ENCODE results near the gene HTT. TPM values are rescaled to one million over a fixed set of nuclear protein-coding genes. Genes with fewer than 3 reads are reported as not detected.

The HTT gene
- total RNA-seq, 1 donor: 44.5 TPM

DNA sequence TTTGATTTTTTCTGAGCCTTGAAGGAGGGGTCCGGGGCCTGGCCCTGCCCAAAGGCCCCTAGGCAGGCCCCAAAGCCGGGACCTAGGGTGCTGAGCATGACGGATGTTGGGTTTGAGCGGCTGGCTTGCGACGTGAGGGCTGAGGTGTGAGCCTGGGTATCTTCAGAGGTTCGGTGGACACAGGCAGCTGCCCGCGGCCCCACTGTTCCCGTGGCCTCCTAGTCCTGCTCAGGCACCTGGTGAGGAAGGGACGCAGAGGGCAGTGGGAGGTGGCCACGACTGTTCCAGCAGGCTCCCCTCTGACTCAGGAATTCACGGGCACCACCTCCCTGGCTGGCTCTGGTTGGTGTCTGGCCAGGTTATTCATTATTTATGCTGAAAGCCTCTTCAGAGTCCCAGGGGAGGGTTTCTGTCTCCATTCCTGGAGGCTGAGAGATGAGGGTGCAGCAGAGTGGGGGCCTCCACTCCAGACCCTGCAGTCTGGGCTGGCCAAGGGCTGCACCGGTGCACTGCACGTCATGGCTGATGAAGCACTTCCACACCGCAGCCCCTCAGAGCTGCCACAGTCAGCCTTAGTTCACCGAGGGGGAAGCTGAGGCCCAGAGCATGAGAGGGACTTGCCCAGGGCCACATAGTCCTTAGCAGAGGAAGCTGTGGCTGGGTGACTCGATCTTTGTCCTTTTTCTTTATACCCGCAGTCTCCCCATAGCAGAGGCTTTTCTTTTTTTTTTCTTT lies 176.6 kb downstream of the HTT start:
- Histone ChIP-seq H3K36me3 (ENCODE audit: insufficient read depth, low read length) (no peaks in the 10 kb centered on the region), H3K4me1 (ENCODE audit: insufficient read depth, low read length) (no peaks in the 10 kb centered on the region), H3K27ac (ENCODE audit: low read depth, low read length) (no peak overlapping the region), H4K20me1 (ENCODE audit: insufficient read depth, low read length) (no peaks in the 10 kb centered on the region), H3K27me3 (ENCODE audit: insufficient read depth, low read length) (no peaks in the 10 kb centered on the region), H3K79me2 (ENCODE audit: insufficient read depth, low read length) (no peaks in the 10 kb centered on the region), H2AFZ (ENCODE audit: low read length) (no peak overlapping the region), H3K4me2 (ENCODE audit: insufficient read depth, low read length) (no peak overlapping the region), H3K9me3 (ENCODE audit: low read depth, low read length) (no peaks in the 10 kb centered on the region), H3K4me3 (ENCODE audit: insufficient read depth, low read length) (no peak overlapping the region)
- TF ChIP-seq, protein P1, sequence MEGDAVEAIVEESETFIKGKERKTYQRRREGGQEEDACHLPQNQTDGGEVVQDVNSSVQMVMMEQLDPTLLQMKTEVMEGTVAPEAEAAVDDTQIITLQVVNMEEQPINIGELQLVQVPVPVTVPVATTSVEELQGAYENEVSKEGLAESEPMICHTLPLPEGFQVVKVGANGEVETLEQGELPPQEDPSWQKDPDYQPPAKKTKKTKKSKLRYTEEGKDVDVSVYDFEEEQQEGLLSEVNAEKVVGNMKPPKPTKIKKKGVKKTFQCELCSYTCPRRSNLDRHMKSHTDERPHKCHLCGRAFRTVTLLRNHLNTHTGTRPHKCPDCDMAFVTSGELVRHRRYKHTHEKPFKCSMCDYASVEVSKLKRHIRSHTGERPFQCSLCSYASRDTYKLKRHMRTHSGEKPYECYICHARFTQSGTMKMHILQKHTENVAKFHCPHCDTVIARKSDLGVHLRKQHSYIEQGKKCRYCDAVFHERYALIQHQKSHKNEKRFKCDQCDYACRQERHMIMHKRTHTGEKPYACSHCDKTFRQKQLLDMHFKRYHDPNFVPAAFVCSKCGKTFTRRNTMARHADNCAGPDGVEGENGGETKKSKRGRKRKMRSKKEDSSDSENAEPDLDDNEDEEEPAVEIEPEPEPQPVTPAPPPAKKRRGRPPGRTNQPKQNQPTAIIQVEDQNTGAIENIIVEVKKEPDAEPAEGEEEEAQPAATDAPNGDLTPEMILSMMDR (IDR thresholded peaks at IDR 0.05; ENCODE audit: extremely low read depth, low read depth, low read length): no peak
- peak; percentile 94 for DNase-seq (ENCODE audit: insufficient read length, low spot score, missing footprints)

DNA sequence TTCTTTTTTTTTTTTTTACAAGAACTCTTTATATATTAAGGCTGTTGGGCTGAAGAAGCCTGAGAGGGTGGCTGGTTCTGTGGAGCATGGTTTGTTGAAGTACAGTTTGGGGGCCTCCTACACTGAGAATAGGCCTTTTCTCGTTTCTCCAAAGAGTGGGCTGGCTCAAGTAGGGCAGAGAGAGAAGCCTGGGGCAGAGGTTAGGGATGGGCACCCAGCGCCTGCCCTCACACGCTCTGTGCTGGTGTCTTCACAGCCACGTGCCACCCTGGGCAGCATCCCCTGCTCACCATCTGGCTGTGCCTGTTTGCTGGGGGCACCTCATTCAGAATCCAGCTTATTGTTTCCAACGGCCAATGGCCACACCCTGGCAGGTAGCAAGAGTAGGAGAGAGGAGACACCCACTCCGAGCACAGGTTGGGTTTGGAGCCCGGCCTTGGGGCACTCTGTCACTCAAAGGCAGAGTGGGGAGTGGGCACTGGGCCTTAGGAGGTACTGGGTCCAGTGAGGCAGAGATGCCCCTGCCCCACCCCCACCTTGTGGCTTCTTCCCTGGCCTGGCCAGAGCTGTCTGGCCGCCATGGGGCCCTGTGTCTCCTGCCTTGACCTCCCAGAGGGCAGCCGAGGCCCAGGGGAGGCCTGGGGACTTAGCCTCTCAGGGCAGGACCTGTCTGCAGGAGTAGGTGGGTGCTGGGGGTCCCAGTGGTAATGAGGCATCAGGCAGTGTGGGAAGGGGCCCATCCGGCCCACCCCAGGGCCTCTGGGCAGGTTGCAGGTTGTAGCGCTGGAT lies 177.4 kb downstream of the HTT start:
- Histone ChIP-seq H3K36me3 (ENCODE audit: insufficient read depth, low read length) (no peaks in the 10 kb centered on the region), H3K27me3 (ENCODE audit: insufficient read depth, low read length) (no peaks in the 10 kb centered on the region), H3K4me3 (ENCODE audit: insufficient read depth, low read length) (no peak overlapping the region), H3K9me3 (ENCODE audit: low read depth, low read length) (no peaks in the 10 kb centered on the region), H3K79me2 (ENCODE audit: insufficient read depth, low read length) (no peaks in the 10 kb centered on the region), H2AFZ (ENCODE audit: low read length) (no peak overlapping the region), H4K20me1 (ENCODE audit: insufficient read depth, low read length) (no peaks in the 10 kb centered on the region), H3K4me1 (ENCODE audit: insufficient read depth, low read length) (no peaks in the 10 kb centered on the region), H3K27ac (ENCODE audit: low read depth, low read length) (no peak overlapping the region), H3K4me2 (ENCODE audit: insufficient read depth, low read length) (no peak overlapping the region)
- TF ChIP-seq, protein P1 (IDR thresholded peaks at IDR 0.05; ENCODE audit: extremely low read depth, low read depth, low read length): no peak
- peak; percentile 85 for DNase-seq (ENCODE audit: insufficient read length, low spot score, missing footprints)

- TF ChIP-seq, protein P1 (IDR thresholded peaks at IDR 0.05; ENCODE audit: extremely low read depth, low read depth, low read length): no peak
- H3K4me2 ChIP-seq (ENCODE audit: insufficient read depth, low read length): no peak overlapping the region
- no peak for DNase-seq (ENCODE audit: insufficient read length, low spot score, missing footprints)
Observed at GRCh38 chr4:3252480-3252828, 178.0 kb downstream of the HTT start.

More at GRCh38 chr4:3252480-3252828, 178.0 kb downstream of the HTT start:
- no peaks in the 10 kb centered on the region for H3K4me1 ChIP-seq (ENCODE audit: insufficient read depth, low read length)
- no peaks in the 10 kb centered on the region for H3K79me2 ChIP-seq (ENCODE audit: insufficient read depth, low read length)
- H3K4me3 ChIP-seq (ENCODE audit: insufficient read depth, low read length): no peak overlapping the region
- H3K27ac ChIP-seq (ENCODE audit: low read depth, low read length): no peak overlapping the region
- H4K20me1 ChIP-seq (ENCODE audit: insufficient read depth, low read length): no peaks in the 10 kb centered on the region
- H3K36me3 ChIP-seq (ENCODE audit: insufficient read depth, low read length): no peaks in the 10 kb centered on the region
- no peak overlapping the region for H2AFZ ChIP-seq (ENCODE audit: low read length)
- no peaks in the 10 kb centered on the region for H3K27me3 ChIP-seq (ENCODE audit: insufficient read depth, low read length)
- no peaks in the 10 kb centered on the region for H3K9me3 ChIP-seq (ENCODE audit: low read depth, low read length)
